GM18870 (cell line): Measurements from ENCODE around the gene RUNDC1.
"Not testable (repeated sequence)": the region's sequence is repeated elsewhere in the genome, so short reads cannot be mapped to it uniquely, and the experiment has no call there.

ENCODE experiments used
- ATAC-seq: cut with Tn5 transposase; IDR thresholded peaks from one replicate; pipeline ENCODE4 v1.9.1; 2021; ENCODE audit warnings: moderate library complexity; ENCODE audit not compliant: unreplicated experiment

RUNDC1 gene

DNA sequence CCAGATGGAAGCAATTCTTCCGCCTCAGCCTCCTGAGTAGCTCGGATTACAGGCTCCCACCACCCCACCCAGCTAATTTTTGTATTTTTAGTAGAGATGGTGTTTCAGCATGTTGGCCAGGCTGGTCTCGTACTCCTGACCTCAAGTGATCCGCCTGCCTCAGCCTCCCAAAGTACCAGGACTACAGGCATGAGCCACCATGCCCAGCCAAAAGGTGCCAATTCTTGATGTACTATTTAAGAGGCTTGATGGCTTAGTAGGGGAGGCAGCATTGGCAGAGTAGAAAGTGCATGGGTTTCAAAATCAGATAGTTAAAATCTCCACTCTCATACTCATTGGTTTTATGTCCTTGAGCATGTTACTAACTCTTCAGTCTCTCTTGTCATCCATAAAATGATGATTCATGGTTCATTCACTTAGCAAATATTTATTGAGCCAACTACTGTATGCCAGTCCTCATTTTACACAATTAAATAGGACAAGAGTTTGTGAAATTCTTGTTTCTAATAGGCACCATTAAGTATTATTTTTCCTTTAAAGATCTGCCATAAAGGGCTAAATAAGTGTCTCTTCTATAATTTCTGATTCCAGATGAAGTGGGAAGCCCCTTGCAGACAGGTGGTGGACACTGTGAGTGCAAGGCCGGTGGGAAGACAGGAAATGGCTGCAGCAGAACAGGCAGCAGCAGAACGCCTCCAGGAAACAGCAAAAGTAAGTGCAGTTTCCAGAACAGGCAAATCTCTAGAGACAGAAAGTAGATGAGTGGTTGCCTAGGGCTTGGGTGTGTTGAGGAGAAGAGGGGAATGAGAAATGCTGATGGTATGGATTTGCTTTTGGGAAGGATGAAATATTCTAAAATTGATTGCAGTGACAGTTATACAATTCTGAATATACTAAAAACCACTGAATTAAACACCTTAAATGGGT, 9.6 kb downstream of the RUNDC1 start:
- ATAC-seq: no peak

DNA sequence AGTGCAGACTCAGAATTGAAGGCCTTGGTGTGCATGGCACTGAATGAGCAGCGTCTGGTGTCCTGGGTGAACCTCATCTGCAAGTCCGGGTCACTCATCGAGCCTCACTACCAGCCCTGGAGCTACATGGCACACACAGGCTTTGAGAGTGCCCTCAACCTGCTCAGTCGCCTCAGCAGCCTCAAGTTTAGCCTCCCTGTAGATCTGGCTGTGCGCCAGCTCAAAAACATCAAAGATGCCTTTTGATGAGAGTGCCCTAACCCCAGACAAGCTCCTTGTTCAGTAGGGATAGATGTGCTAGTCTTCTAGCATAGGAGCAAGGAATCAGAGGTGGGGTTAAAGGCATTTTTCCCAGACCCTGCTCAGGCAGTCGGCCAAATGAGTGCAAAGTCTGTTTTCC, 11.1 kb downstream of the RUNDC1 start:
- no peak for ATAC-seq

DNA sequence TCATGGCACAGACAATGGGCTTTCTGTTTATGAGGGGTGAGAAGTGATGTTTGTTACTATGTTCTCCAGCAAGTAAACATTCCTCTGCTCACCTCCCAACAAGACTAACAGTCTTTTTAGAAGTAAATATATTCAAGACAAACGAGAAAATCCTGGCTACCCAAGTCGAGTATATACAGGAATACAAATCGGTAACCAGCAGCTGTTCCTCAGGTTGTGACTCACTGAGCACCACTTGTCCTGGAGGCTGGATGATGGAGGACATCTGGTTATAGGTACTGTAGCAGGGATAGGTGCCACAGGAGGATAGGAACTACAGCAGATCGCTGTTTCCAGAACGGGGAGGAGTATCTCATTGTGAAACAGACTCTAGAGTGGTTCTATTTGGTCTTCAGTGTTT, 12.5 kb downstream of the RUNDC1 start:
- no peak for ATAC-seq

DNA sequence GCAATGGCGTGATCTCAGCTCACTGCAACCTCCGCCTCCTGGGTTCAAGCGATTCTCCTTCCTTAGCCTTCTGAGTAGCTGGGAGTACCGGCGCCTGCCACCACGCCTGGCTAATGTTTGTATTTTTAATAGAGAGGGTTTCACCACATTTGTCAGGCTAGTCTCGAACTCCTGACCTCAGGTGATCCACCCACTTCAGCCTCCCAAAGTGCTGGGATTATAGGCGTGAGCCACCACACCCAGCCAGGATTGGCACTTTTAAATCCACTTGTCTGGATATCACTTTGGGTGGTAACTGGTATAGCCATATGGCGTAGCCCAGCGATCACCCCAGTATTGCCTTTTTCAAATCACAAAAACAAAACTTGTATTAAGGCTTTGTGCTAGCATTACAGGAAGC, 13.5 kb downstream of the RUNDC1 start:
- ATAC-seq: not testable (repeated sequence)

DNA sequence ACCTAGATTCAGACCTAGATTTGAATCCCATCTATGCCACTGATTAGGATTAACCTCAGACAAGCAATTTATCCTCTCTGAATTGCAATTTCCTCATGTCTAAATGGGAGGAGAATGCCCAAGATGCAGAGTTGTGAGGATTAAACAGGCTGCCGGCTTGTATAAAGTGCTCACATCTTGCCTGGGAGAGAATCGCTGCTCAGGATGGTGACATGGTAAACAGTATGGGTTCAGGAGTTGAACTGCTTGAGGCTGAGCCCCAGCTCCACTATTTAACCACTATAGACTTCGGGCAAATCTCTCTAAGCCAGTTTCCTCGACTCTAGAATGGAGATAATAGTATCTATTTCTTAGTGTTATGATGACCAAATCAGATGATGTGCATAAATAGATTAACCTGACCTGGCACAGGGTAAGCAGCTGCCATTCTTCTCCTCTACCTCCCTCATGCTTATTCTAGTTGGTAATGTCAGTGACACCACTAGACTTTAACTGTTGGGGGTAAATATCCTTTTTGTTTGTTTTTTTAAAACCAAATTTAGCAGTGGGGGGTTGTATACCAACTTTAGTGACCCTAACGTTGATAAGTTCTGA, 17.1 kb downstream of the RUNDC1 start:
- no peak for ATAC-seq

DNA sequence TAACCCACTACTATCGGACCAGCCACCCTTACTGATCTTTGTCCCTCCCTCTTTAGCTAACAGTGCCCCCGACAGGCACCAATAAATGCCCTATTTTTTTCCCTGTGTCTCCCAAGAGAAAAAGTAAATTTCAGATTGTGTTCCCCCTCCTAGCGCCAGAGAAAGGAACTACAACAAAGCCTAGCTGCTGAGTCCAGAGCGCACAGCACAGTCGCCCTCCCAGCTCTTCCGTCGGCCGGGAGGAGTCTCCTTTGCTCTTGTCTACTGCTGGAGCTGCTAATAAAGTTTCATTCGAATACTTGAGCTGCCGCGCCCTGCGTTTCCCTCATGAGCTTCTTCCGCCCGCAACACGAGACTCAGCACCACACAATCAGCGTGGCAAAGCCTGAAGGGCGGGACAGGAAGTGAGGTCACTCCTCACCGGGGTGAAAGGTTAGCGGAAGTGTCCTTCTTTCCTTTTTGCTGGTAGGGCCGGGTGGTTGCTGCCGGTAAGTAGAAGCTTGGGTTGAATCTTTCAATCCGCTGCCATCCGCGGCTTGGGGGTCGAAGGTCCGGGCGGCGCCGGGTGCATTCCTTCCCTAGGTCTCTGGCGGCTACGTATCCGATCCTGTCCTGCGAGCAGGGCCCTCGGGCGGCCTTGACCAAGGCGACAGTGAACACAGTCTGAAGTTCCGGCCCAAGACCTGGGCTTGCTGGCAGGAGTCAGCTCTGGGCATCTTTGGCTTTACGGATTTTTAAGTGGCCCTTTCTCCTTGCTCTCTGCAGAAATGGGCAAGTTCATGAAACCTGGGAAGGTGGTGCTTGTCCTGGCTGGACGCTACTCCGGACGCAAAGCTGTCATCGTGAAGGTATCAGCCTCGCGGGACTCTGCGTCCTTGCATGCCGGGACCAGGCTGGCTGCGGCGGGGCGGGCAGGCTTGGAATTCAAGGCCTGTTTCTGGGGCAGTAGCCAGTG, 17.9 kb downstream of the RUNDC1 start, which contains the start of gene RPL27:
RPL27 (plus strand) TSS at position 436 of the 955 bp plus-strand sequence; CDS start at position 768, 332 bp downstream.
- peak; percentile 91 for ATAC-seq

DNA sequence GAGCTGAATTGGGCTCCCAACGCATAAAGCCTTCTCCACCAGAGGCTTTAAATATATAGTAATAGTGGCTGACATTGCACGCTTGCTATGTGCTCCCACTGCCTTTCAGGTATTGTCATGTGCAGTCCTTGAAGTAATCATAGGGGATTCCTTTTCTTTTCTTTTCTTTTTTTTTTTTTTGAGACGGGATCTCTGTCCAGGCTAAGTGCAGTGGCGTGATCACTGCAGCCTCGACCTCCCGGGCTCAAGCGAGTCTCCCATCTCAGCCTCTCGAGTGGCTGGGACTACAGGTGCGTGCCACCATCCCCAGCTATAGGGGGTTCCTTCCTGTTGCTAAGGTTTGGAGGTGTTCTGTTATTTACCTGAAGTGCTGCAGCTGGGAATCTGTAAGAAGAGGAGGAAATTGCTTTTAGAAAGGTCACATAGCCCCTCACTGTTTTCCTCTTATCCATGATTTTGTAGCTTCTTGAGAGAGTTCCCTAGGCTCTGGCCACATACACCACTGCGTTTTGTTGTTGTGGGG, 18.7 kb downstream of the RUNDC1 start:
- ATAC-seq: no peak

DNA sequence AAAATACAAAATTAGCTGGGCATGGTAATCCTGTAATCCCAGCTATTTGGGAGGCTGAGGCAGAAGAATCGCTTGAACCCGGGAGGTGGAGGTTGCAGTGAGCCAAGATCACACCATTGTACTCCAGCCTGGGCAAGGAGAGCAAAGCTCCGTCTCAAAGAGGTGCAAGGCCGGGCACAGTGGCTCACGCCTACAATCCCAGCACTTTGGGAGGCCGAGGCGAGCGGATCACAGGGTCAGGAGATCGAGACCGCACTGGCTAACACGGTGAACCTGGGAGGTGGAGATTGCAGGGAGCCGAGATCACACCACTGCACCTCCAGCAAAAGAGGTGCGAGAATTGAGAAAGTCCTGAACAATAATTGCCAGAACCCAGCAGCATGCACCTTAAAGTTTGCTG, 20.5 kb downstream of the RUNDC1 start:
- ATAC-seq: not testable (repeated sequence)

DNA sequence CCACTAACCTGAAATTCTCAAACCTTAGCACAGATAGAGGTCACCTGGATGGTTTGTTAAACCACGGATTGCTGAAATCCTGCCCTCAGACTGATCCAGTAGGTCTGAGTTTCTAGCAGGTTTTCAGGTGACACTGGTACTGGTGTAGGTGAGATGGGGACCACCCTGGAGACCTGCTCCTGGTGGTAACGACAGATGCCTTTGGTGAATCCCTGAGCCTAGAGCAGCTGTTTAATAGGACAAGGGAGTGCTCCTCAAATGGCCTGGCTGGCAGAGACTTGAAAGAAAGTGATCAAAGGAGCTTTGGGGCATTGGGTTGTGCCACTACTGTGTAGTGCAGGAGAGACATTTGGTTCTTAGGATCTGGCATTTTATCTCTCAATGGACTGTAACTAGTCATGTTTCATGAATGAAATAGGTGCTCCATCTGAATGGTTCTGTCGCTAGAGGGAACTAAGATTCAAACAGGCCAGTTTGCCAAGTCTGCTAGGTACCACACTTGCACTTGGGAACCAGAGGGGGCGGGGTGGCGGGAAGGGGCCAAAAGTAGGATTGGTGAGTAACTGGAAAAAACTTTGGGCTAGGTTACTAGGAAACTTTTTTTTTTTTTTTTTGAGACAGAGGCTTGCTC, 23.3 kb downstream of the RUNDC1 start:
- ATAC-seq: no peak

DNA sequence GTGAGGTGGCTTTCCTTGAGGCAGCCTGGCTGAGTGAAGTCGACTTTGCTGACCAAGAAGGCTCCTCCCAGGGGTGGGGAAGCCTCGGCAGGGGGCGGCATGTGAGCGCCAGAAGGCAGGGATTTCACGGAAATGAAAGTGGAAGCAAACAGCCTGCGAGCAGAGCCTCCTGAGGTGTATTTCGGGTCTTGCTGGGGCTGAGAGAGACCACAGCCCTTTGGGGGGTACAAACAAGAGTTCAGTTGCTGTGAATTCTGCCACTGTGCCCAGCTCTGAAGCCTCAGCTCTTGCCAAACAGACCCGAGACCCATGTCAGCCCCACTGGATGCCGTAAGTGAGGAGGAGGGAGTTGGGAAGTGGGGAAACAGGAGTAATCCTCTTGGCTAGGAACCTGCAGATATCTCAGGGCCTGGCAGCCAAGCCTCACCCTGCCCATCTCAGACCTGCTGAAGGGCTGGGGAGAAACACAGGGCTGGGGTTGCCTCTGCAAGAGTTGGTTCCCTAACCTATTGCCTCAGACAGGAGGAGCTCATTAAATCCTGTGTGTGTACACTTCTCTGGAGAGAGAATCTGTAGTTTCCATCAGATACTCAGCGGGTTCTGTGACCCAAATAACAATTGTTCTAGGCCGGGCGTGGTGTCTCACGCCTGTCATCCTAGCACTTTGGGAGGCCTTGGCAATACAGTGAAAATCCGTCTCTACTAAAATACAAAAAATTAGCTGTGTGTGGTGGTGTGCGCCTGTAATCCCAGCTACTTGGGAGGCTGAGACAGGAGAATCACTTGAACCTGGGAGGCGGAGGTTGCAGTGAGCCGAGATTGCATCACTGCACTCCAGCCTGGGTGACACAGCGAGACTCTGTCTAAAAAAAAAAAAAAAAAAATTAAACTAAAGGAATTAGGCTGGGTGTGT, 26.5 kb downstream of the RUNDC1 start, which contains the start of gene IFI35:
IFI35 (plus strand) TSS at position 146 of the 913 bp plus-strand sequence; CDS start at position 310, 164 bp downstream.
- peak; percentile 60 for ATAC-seq

DNA sequence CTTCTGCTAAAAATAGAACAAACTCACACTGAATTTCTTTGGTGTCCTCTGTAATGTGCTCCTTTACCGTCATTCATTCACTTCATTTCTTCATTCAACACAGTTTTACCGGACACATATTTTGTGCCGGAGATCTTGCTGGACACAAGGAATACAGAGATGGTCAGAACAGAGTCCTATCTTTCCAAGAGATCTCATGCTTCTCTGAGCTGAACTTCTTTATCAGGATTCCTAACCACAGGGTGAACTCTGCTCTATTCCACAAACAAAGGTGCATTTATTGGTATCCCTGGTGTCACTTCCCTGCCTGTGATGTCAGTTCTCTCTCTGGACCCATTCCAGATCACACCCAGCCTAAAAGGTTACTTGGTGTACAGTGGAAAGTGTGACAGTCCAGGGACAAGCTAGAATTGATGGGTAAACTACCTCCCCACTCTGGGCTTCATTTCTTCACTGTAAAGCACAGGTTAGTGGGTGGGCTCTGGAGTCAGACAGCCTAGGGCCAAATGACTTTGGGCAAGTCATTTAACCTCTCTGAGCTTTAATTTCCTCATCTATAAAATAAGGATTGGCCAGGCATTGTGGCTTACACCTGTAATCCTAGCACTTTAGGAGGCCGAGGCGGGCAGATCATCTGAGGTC, 30.4 kb downstream of the RUNDC1 start:
- ATAC-seq: no peak

DNA sequence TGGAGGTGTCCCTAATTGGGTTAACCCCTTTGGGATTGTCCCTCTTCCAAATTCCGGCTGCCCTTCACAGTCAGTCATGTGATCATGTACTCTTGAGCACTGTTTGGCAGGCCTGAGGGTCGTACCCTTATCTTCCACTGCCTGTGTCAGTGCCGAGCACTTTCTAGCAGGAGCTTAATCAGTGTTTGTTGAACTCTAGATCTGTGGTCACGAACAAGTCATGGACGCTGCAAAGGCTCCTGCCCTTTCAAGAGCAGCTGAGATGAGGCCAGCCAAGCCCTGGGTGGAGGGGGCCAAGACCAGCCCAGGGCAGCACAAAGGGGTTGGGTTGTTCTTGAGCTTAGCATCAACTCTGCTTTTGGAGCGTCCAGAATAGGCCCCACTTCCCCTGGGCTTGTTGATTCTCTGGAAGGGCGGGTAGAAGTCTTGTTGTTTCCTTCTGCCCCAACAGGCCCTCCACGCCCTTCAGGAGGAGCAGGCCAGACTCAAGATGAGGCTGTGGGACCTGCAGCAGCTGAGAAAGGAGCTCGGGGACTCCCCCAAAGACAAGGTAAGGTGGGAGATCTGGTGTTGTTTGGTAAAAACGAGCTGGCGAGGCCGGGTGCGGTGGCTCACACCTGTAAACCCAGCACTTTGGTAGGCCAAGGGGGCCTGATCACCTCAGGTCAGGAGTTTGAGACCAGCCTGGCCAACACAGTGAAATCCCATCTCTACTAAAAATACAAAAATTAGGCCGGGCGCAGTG, 31.5 kb downstream of the RUNDC1 start:
- ATAC-seq: no peak

DNA sequence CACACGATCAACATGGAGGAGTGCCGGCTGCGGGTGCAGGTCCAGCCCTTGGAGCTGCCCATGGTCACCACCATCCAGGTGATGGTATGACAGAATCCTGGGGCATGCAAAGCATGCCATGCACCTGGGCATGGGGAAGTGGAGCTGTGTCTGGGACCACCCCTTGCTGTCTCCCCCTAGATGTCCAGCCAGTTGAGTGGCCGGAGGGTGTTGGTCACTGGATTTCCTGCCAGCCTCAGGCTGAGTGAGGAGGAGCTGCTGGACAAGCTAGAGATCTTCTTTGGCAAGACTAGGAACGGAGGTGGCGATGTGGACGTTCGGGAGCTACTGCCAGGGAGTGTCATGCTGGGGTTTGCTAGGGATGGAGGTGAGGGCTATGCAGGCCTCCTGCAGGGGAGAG, 32.9 kb downstream of the RUNDC1 start:
- ATAC-seq: no peak

DNA sequence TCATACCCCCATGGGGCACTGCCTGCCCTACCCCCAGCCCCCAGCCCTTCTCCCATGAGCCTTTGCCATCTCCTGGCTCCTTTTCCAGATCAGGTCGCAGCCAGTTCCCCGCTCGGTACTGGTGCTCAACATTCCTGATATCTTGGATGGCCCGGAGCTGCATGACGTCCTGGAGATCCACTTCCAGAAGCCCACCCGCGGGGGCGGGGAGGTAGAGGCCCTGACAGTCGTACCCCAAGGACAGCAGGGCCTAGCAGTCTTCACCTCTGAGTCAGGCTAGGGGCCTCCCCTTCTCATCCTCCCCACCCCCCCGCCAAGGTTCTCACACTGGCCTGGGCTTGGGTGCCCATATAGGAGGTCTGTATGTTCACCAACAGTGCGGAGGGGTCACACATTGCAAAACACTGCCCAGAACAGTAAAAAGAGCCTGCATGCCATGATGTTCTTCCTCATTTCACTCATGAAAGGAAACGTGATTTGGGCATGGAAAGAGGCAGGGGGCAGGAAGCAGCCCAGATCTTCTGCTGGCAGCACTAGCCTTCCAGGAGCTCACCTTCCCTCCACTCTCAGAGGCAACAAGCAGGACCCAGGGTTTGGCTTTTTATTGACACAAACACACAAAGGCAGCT, 33.8 kb downstream of the RUNDC1 start:
- no peak for ATAC-seq

DNA sequence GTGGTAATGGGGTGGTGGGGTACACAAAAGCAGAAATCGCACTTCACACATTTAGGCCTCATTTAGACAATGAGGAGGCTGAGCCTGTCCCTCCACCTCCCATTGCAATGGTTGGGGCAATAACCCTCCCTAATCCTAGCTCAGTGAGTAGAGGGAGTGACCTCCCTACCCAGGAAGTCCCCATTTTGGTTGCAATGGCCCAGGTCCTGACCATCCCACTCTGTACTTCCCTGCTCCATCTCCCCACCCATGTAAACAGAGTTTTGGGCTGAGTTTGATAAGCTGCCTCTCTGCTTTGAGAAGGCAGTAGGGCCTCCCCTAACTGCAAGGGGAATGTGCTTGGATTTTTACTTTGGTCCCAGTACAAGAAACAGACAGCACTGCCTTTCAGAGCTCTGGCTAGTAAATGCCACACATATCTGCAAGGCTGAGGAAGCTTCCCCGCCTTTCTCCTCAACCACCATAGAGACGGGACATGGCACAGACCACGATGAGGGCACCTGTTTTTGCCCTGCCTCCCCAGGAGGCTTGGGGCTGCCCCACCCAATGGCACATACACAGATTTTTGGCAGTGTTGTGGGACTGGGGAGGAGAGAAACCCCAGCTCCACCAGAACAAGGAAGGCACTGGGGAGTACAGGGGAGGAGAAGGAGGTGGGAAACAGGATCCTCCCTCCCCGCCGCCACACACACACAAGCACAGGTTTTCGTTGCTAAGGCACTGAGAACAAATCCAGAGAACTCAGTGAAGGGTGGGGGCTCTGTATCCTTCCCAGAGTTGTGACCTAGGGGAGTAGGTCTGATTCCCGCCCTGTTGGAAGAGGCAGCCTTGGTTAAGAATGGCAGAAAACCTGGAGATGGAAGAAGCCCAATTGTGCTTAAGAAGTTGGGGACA, 34.5 kb downstream of the RUNDC1 start:
- ATAC-seq: no peak

DNA sequence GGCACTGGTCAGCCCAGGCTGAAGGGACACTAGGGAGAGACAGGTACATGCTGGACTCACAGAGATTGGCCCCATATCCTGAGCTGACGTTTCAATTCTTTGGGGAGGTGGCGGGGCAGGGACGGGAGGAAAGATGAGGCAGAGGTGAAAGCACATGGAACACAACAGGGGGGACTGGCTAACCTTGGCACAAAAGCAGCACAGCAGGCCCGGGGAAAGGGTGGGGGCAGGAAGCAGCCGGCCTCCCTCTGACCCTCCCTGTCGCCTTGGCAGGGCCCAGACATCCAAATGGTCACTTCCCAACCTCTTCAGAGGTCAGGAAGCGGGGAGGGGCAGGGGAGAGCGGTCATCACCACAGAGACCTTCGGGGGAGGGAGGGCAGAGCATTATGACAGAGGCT, 35.2 kb downstream of the RUNDC1 start:
- ATAC-seq: no peak

DNA sequence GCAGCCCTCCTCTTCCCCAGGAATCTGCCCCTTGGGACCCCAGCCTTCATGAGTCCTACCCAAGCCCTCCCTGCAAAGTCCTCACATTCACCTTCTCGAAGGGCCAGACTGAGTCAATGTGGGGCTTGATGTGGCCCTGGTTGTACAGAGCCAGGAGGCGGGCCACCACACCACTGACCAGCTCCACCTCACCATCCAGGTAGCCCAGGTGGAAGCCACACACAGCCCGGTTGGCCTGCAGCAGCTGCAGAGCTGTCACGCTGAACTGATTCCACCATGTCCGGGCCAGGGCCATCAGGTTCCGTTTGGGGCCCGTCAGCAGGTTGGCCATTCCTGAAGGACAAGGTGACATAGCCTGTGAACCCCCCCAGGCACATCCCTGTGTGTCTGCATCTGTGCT, 35.9 kb downstream of the RUNDC1 start:
- no peak for ATAC-seq
